Brain microvascular endothelial cell (primary cell): ENCODE data around the gene SNX3.

Experiments used
- DNase-seq: peaks from one replicate; pipeline ENCODE4 v3.0.0-alpha.2; 2020
- H3K27ac ChIP-seq: fragments of 250-450 bp; sonication (Bioruptor Pico); 2 replicates; pipeline ENCODE4 v1.5.1; 2020; ENCODE audit warnings: mild to moderate bottlenecking, moderate library complexity
- H3K27me3 ChIP-seq: fragments of 250-450 bp; sonication (Bioruptor Pico); replicated peaks from 2 replicates; pipeline ENCODE4 v1.5.1; 2020; ENCODE audit warnings: mild to moderate bottlenecking
- H3K36me3 ChIP-seq: fragments of 250-450 bp; sonication (Bioruptor Pico); replicated peaks from 2 replicates; pipeline ENCODE4 v1.5.1; 2020; ENCODE audit warnings: mild to moderate bottlenecking
- H3K4me3 ChIP-seq: 2 replicates; pipeline ENCODE4 v1.5.1; 2011; ENCODE audit warnings: low read depth, mild to moderate bottlenecking, control low read depth, low read length, moderate library complexity
- CTCF ChIP-seq: IDR thresholded peaks from 2 replicates; pipeline ENCODE4 v1.5.1; 2011; ENCODE audit warnings: low read depth, mild to moderate bottlenecking, moderate library complexity, low read length, control low read depth, inconsistent platforms; ENCODE audit errors: missing control alignments
- in situ Hi-C: cut with HindIII; loops from 2 replicates; pipeline ENCODE4 v1.10.0; 2017; ENCODE audit warnings: low sequenced_read_pairs, low pct_ligation_motif_present

SNX3 gene

GRCh38 chr6:108166664-108167448 is 94.0 kb downstream of the SNX3 start:
- no peak for TF ChIP-seq CTCF
- no peak overlapping the region for H3K27ac ChIP-seq
- H3K27me3 ChIP-seq = peaks cover 99% of the 10 kb centered on the region
- DNase-seq = no peak
- no peaks in the 10 kb centered on the region for H3K36me3 ChIP-seq
- in situ Hi-C loops = no loop called here
- no peak overlapping the region for H3K4me3 ChIP-seq

- H3K27me3 ChIP-seq = peaks cover 99% of the 10 kb centered on the region
- in situ Hi-C loops = no loop called here
- H3K36me3 ChIP-seq = no peaks in the 10 kb centered on the region
- TF ChIP-seq CTCF = no peak
- no peak within 1 kb of the TSS for H3K27ac ChIP-seq
- no peak for DNase-seq
- no peak within 1 kb of the TSS for H3K4me3 ChIP-seq
These were observed 94.9 kb downstream of the SNX3 start, which contains the start of gene NR2E1 for GRCh38 chr6:108165714-108166663. Gene NR2E1 (plus strand): TSS chr6:108166022. CDS start chr6:108166766, 744 bp downstream.

GRCh38 chr6:108164815-108165706 is 95.8 kb downstream of the SNX3 start:
- no peak for DNase-seq
- in situ Hi-C loops = no loop called here
- H3K4me3 ChIP-seq = no peak overlapping the region

GRCh38 chr6:108164543-108164814 is 96.4 kb downstream of the SNX3 start:
- Histone ChIP-seq H3K27me3 (peaks cover 99% of the 10 kb centered on the region), H3K36me3 (no peaks in the 10 kb centered on the region), H3K4me3 (no peak overlapping the region), H3K27ac (no peak overlapping the region)
- in situ Hi-C loops = no loop called here
- TF ChIP-seq CTCF = no peak
- DNase-seq = no peak

More at GRCh38 chr6:108164815-108165706, 95.8 kb downstream of the SNX3 start:
- H3K27me3 ChIP-seq = peaks cover 98% of the 10 kb centered on the region
- TF ChIP-seq CTCF = no peak
- H3K27ac ChIP-seq = no peak overlapping the region
- H3K36me3 ChIP-seq = no peaks in the 10 kb centered on the region

- no peak overlapping the region for H3K4me3 ChIP-seq
These were observed 96.9 kb downstream of the SNX3 start for GRCh38 chr6:108163644-108164542.

More at GRCh38 chr6:108163644-108164542, 96.9 kb downstream of the SNX3 start:
- in situ Hi-C loops = no loop called here
- no peak for DNase-seq
- TF ChIP-seq CTCF = no peak
- peaks cover 99% of the 10 kb centered on the region for H3K27me3 ChIP-seq
- no peaks in the 10 kb centered on the region for H3K36me3 ChIP-seq
- no peak overlapping the region for H3K27ac ChIP-seq
